Upper lobe of left lung (tissue), 6 donors: ENCODE measurements around the gene RASAL1. TPM values are rescaled to one million over a fixed set of nuclear protein-coding genes. Genes with fewer than 3 reads are reported as not detected.

Source experiments
- ATAC-seq, 2 donors: fragments of 200-7000 bp; cut with Tn5 transposase; one replicate each; pipeline ENCODE4 v1.9.1; 2022; ENCODE audit warnings: mild to moderate bottlenecking in 2 of 2, moderate library complexity in 2 of 2; ENCODE audit not compliant: low FRiP score in 2 of 2
- DNase-seq, 2 donors: peaks; one replicate each; pipeline ENCODE4 v3.0.0-alpha.2; 2019 to 2020
- H3K27ac ChIP-seq, 4 donors: fragments of 200-600 bp; sonication (generic); one replicate each; pipeline ENCODE4 v1.5.1; 2016 to 2019
- H3K27me3 ChIP-seq, 4 donors: fragments of 200-600 bp; sonication (generic); one replicate each; pipeline ENCODE4 v1.5.1; 2017 to 2019
- H3K36me3 ChIP-seq, 4 donors: fragments of 200-600 bp; sonication (generic); one replicate each; pipeline ENCODE4 v1.5.1; 2016 to 2019
- H3K4me1 ChIP-seq, 4 donors: fragments of 200-600 bp; sonication (generic); one replicate each; pipeline ENCODE4 v1.5.1; 2018 to 2019
- H3K4me3 ChIP-seq, 4 donors: fragments of 200-600 bp; sonication (generic); one replicate each; pipeline ENCODE4 v1.5.1; 2017 to 2019; ENCODE audit warnings: mild to moderate bottlenecking in 2 of 4, moderate library complexity in 1 of 4
- H3K9me3 ChIP-seq, 4 donors: fragments of 200-600 bp; sonication (generic); one replicate each; pipeline ENCODE4 v1.5.1; 2018 to 2019
- EP300 ChIP-seq, 4 donors: sonication (generic); formaldehyde crosslinking; IDR thresholded peaks; one replicate each; pipeline ENCODE4 v1.5.1; 2017; ENCODE audit warnings: antibody characterized with exemption in 4 of 4, control low read depth in 2 of 4
- POLR2A ChIP-seq, 4 donors: fragments of 450-650 bp; IDR thresholded peaks; one replicate each; pipeline ENCODE4 v1.5.1; 2016 to 2017; ENCODE audit warnings: antibody characterized with exemption in 4 of 4, mild to moderate bottlenecking in 2 of 4
- POLR2AphosphoS5 ChIP-seq, 2 donors: sonication (generic); formaldehyde crosslinking; IDR thresholded peaks; one replicate each; pipeline ENCODE4 v1.5.1; 2017; ENCODE audit warnings: antibody characterized with exemption in 2 of 2
- WGBS, 2 donors: methylation state at CpG; one replicate each; pipeline ENCODE4 v1.1.5; 2017 to 2018; 5-methylcytosine and 5-hydroxymethylcytosine counted together
- total RNA-seq, 6 donors: library from RNA; depleted of rRNA in 4 of 6; stranded (reverse); fragments of >200 nt in 4 of 6; gene quantifications; one replicate each; pipeline versions ENCODE4 v1.1.0 to v1.2.1, GENCODE V29; 2016 to 2021
- TF ChIP-seq, protein P1 (sequence below), 6 experiments: fragments of 450-650 bp in 4 of 6; fragments of 200-600 bp in 2 of 6; sonication (generic) in 2 of 6; IDR thresholded peaks; one replicate each; pipeline ENCODE4 v1.5.1; 2016 to 2019; ENCODE audit warnings: antibody characterized with exemption in 6 of 6
- donor health status: DM: no; HTN: no; CAD: no; lungs with moderate emphysema.
- donor health status: DM: no; HTN: yes; CAD: no; lungs with severe emphysema.

RASAL1 gene
- total RNA-seq, 6 donors from 2014 or later = 0.27 to 4.2 (median 0.60) TPM; not detected in 3

- TF ChIP-seq EP300 (IDR thresholded peaks at IDR 0.05) (no peak), POLR2AphosphoS5 (IDR thresholded peaks at IDR 0.05) (no peak), POLR2A (IDR thresholded peaks at IDR 0.05) (no peak)
- TF ChIP-seq, protein P1, sequence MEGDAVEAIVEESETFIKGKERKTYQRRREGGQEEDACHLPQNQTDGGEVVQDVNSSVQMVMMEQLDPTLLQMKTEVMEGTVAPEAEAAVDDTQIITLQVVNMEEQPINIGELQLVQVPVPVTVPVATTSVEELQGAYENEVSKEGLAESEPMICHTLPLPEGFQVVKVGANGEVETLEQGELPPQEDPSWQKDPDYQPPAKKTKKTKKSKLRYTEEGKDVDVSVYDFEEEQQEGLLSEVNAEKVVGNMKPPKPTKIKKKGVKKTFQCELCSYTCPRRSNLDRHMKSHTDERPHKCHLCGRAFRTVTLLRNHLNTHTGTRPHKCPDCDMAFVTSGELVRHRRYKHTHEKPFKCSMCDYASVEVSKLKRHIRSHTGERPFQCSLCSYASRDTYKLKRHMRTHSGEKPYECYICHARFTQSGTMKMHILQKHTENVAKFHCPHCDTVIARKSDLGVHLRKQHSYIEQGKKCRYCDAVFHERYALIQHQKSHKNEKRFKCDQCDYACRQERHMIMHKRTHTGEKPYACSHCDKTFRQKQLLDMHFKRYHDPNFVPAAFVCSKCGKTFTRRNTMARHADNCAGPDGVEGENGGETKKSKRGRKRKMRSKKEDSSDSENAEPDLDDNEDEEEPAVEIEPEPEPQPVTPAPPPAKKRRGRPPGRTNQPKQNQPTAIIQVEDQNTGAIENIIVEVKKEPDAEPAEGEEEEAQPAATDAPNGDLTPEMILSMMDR (IDR thresholded peaks at IDR 0.05) = no peak
- DNase-seq (no peak), ATAC-seq (no peak)
- 98 to 99% methylated on average over 12 of the region's 12 CpGs for WGBS, 2 donors
- H3K4me3 ChIP-seq = no peak overlapping the region
- H3K27ac ChIP-seq = no peak overlapping the region
- H3K4me1 ChIP-seq = no peaks in the 10 kb centered on the region
- H3K36me3 ChIP-seq = peaks cover 13 to 100% (median 97%) of the 10 kb centered on the region in 4 donors
- no peaks in the 10 kb centered on the region for H3K27me3 ChIP-seq
- H3K9me3 ChIP-seq = no peaks in the 10 kb centered on the region
Measured at GRCh38 chr12:113163030-113163360, 27.4 kb upstream of the RASAL1 start.

DNA sequence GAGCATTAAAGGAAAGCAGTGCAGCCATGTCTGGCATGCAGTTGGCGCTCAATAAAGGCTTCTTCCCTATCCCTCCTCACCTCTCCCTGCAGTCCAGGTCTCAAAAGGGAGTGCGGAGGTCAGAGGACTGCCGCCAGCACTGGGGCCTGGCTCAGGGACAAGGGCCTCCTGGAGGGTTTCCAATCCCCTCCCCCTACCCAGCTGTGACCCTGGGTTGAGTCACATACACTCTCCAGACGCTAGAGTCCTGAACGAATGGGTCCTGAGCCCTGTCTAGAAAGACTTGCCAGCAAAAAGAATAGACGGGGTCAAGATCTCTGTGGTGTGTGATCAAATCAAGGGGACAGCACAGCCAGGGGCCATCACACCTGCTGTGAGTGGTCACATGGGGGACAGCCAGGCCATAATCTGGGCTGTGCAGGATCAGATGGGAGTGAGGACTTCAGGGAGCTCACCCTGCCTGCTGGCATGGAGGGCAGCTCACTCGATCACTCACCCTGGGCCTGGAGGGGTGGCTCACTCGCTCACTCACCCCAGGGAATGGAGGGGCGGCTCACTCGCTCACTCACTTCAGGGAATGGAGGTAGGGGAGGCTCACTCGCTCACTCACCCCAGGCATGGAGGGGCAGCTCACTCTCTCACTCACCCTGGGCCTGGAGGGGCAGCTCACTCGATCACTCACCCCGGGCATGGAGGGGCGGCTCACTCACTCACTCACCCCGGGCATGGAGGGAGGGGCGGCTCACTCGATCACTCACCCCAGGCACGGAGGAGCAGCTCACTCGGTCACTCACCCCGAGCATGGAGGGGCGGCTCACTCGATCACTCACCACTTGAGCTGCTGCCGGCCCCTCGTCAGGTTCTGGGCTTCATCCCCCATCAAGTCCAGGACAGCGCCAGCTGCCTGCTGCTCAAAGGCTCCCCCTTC, 26.8 kb upstream of the RASAL1 start:
- Histone ChIP-seq H3K4me3 (no peak overlapping the region), H3K36me3 (peaks cover 10 to 100% (median 96%) of the 10 kb centered on the region in 4 donors), H3K27ac (no peak overlapping the region), H3K9me3 (no peaks in the 10 kb centered on the region), H3K27me3 (no peaks in the 10 kb centered on the region), H3K4me1 (no peaks in the 10 kb centered on the region)
- no peak for ATAC-seq
- no peak for DNase-seq
- TF ChIP-seq, protein P1 (IDR thresholded peaks at IDR 0.05) = no peak
- no peak for TF ChIP-seq POLR2A (IDR thresholded peaks at IDR 0.05)
- TF ChIP-seq EP300 (IDR thresholded peaks at IDR 0.05) = no peak
- no peak for TF ChIP-seq POLR2AphosphoS5 (IDR thresholded peaks at IDR 0.05)
- WGBS, 2 donors = 85 to 86% methylated on average over 4 to 18 of the region's 25 CpGs

- no peak for TF ChIP-seq POLR2A (IDR thresholded peaks at IDR 0.05)
- TF ChIP-seq, protein P1 (IDR thresholded peaks at IDR 0.05) = no peak
- TF ChIP-seq EP300 (IDR thresholded peaks at IDR 0.05) = no peak
- DNase-seq = no peak
- no peak for ATAC-seq
- no peaks in the 10 kb centered on the region for H3K9me3 ChIP-seq
- 83 to 87% methylated on average over 18 to 20 of the region's 26 CpGs for WGBS, 2 donors
- peaks cover 10 to 95% (median 90%) of the 10 kb centered on the region in 4 donors for H3K36me3 ChIP-seq
- H3K27ac ChIP-seq = no peak overlapping the region
- no peaks in the 10 kb centered on the region for H3K4me1 ChIP-seq
- H3K27me3 ChIP-seq = no peaks in the 10 kb centered on the region
- no peak overlapping the region for H3K4me3 ChIP-seq
Measured at GRCh38 chr12:113161415-113162016, 26.0 kb upstream of the RASAL1 start.

DNA sequence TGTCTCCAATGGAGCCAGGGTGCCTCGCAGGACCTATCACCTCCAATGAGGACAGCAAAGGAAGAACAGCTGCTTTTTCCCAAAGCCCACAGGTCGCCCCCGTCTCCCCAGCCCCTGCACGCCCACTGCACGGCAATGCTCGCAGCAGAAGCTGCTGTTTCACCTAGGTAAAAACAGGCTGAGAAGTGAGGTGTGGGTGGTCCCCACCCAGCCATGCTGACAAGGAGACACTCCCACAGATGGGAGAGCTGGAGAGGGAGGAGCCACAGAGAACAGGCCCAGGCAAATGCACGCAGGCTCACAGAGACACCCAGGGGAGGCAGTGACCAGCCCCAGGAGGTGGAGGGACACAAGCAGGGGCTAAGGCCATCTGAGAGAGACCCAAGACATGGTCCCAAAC, 24.4 kb upstream of the RASAL1 start:
- Histone ChIP-seq H3K27ac (no peak overlapping the region), H3K9me3 (no peaks in the 10 kb centered on the region), H3K27me3 (peaks cover 0 to 7% (median 3%) of the 10 kb centered on the region in 4 donors), H3K36me3 (peaks cover 10 to 79% (median 74%) of the 10 kb centered on the region in 4 donors), H3K4me1 (peaks cover 0 to 3% (median under 1%) of the 10 kb centered on the region in 4 donors), H3K4me3 (no peak overlapping the region)
- no peak for DNase-seq
- WGBS, 2 donors = 93 to 97% methylated on average over 4 to 7 of the region's 7 CpGs
- ATAC-seq = no peak
- TF ChIP-seq POLR2A (IDR thresholded peaks at IDR 0.05) = no peak
- no peak for TF ChIP-seq EP300 (IDR thresholded peaks at IDR 0.05)
- TF ChIP-seq POLR2AphosphoS5 (IDR thresholded peaks at IDR 0.05) = no peak

GRCh38 chr12:113158439-113159203, 23.1 kb upstream of the RASAL1 start:
- DNase-seq (peak in 1 of 2 donors; percentile 86), ATAC-seq (no peak)
- H3K4me1 ChIP-seq = peaks cover 5 to 15% (median 8%) of the 10 kb centered on the region in 4 donors
- no peak overlapping the region for H3K27ac ChIP-seq
- peaks cover 0 to 21% (median 8%) of the 10 kb centered on the region in 4 donors for H3K27me3 ChIP-seq
- no peaks in the 10 kb centered on the region for H3K9me3 ChIP-seq
- no peak overlapping the region for H3K4me3 ChIP-seq
- H3K36me3 ChIP-seq = peaks cover 4 to 66% (median 62%) of the 10 kb centered on the region in 4 donors
- TF ChIP-seq POLR2A (IDR thresholded peaks at IDR 0.05) (no peak), POLR2AphosphoS5 (IDR thresholded peaks at IDR 0.05) (no peak), EP300 (IDR thresholded peaks at IDR 0.05) (no peak)
- TF ChIP-seq, protein P1 (IDR thresholded peaks at IDR 0.05) = no peak
- WGBS, 2 donors = 96% methylated on average over 11 to 26 of the region's 26 CpGs
